Activated CD8-positive, alpha-beta memory T cell treated with anti-CD3 and anti-CD28 coated beads for 4 hours (primary cell): Measurements from ENCODE around the gene RELT.
"Not testable (repeated sequence)": the region's sequence is repeated elsewhere in the genome, so short reads cannot be mapped to it uniquely, and the experiment has no call there.

Experiments used
- DNase-seq, 2 donors: peaks; one replicate each; pipeline ENCODE4 v3.0.0-alpha.2; 2020; ENCODE audit warnings: low read depth in 2 of 2

The RELT gene

DNA sequence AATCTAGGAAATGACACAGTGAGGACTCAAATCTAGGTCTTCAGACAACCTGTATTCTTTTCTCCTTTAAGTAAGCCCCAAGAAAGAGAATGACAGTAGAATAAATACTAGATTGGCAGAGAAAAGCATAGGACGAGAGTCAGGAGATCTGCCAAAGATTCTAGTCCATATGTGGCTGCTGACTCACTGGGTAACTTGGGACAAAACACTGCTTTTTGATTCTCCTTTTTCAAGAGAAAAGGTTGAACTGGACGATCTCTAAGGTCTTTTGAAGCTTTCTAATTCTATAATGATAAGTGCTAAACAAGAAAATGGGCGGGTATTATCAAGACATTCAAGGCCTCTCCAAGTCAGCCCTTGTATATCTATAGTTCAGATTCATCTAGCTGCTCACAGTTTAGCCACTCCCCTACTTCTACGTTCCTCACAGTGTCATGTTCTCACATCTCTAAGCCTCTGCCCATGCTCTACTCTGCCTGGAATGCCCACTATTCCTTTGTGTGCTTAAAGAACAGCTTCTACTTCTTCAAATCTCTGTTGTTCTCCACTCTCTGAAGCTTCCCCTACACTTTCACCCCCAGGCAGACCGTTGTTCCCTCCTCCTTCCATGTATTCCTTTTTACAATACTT is 53.0 kb downstream of the RELT start:
- no peak for DNase-seq

DNA sequence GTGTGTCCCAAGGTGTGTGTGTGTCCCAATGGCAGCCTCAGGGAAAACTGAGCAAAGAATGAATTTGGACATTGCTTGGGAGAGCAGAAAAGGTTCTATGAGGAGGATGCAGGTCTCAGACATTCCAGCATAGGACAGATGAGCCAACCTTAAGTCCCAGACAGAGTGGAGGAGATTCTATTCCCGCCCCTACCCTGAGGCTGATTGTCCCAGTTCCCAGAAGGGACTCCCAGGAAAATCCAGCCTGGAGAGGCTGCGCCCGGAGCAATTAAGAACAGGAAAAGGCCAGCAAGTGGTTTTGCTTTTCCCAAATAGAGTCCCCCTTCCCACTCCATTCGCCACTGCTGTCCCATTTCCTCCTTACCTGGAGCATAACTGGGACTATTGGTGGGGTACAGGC is 54.1 kb downstream of the RELT start:
- DNase-seq: no peak

DNA sequence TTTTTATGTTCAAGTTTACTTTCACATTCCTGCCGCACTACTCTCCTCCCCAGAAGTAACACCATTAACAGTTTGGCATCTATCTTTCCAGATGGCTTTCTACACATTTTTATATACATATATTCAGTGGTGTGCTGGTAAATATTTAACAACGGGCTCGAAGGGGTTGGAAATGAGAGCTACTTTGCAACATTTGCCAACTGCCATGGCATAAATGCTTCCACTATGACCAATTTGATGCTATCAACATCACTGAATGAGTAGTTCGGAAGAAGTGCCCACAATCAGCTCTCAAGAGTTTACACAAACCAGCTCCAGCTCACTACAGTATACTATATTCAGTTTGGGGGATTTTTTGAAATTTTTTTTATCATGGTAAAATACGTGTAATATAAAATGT is 55.2 kb downstream of the RELT start:
- no peak for DNase-seq

DNA sequence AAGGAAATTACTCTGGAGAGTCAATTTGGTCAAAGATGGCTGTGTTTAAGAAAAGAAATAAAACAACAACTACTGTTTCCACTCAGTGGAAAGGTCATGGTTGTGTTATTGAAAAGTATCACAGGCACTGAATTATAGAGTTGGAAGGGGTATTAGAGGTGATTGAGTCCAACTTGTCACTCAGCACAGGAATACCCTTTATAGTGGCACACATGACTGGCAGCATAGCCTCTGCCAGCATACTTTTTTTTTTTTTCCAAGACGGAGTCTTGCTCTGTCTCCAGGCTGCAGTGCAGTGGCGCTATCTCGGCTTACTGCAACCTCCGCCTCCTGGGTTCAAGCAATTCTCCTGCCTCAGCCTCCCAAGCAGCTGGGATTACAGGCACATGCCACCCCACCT is 60.7 kb downstream of the RELT start:
- not testable (repeated sequence) for DNase-seq

- no peak for DNase-seq
Measured at GRCh38 chr11:73439002-73439843, 63.0 kb downstream of the RELT start.

GRCh38 chr11:73445980-73446379 is 69.8 kb downstream of the RELT start:
- no peak for DNase-seq

GRCh38 chr11:73446766-73447165 is 70.6 kb downstream of the RELT start:
- DNase-seq: no peak
